ENCODE results near the gene CLEC16A.

Gene CLEC16A

GRCh38 chr16:11039726-11040125, 95.4 kb downstream of the CLEC16A start:
- no peak for DNase-seq (ENCODE audit: low read depth in 2 of 2)

- DNase-seq (ENCODE audit: low read depth in 2 of 2) = no peak
These were observed 97.8 kb downstream of the CLEC16A start for GRCh38 chr16:11042191-11042590.

- DNase-seq (ENCODE audit: low read depth in 2 of 2) = no peak
These were observed 101.1 kb downstream of the CLEC16A start for GRCh38 chr16:11045441-11045840.

GRCh38 chr16:11045846-11046245, 101.5 kb downstream of the CLEC16A start:
- DNase-seq (ENCODE audit: low read depth in 2 of 2) = no peak

- no peak for DNase-seq (ENCODE audit: low read depth in 2 of 2)
These were observed 102.1 kb downstream of the CLEC16A start for GRCh38 chr16:11046382-11046931.

GRCh38 chr16:11047057-11047456, 102.7 kb downstream of the CLEC16A start:
- no peak for DNase-seq (ENCODE audit: low read depth in 2 of 2)

- DNase-seq (ENCODE audit: low read depth in 2 of 2) = no peak
These were observed 103.8 kb downstream of the CLEC16A start for GRCh38 chr16:11047939-11048800.

- no peak for DNase-seq (ENCODE audit: low read depth in 2 of 2)
These were observed 105.2 kb downstream of the CLEC16A start for GRCh38 chr16:11049396-11050059.

GRCh38 chr16:11050536-11050935, 106.2 kb downstream of the CLEC16A start:
- DNase-seq (ENCODE audit: low read depth in 2 of 2) = no peak

GRCh38 chr16:11050944-11051343, 106.6 kb downstream of the CLEC16A start:
- DNase-seq (ENCODE audit: low read depth in 2 of 2) = no peak

GRCh38 chr16:11051430-11051829, 107.1 kb downstream of the CLEC16A start:
- DNase-seq (ENCODE audit: low read depth in 2 of 2) = no peak

GRCh38 chr16:11051879-11052808, 107.8 kb downstream of the CLEC16A start:
- DNase-seq (ENCODE audit: low read depth in 2 of 2) = peak; percentile 68 to 76

GRCh38 chr16:11053916-11054460, 109.6 kb downstream of the CLEC16A start:
- no peak for DNase-seq (ENCODE audit: low read depth in 2 of 2)

GRCh38 chr16:11056090-11056992, 112.0 kb downstream of the CLEC16A start:
- no peak for DNase-seq (ENCODE audit: low read depth in 2 of 2)

- no peak for DNase-seq (ENCODE audit: low read depth in 2 of 2)
These were observed 112.8 kb downstream of the CLEC16A start for GRCh38 chr16:11056993-11057649.

GRCh38 chr16:11057711-11058345, 113.5 kb downstream of the CLEC16A start:
- DNase-seq (ENCODE audit: low read depth in 2 of 2) = no peak

GRCh38 chr16:11058832-11059231, 114.5 kb downstream of the CLEC16A start:
- DNase-seq (ENCODE audit: low read depth in 2 of 2) = no peak

GRCh38 chr16:11059588-11059987, 115.2 kb downstream of the CLEC16A start:
- DNase-seq (ENCODE audit: low read depth in 2 of 2) = no peak

GRCh38 chr16:11060364-11060763, 116.0 kb downstream of the CLEC16A start:
- DNase-seq (ENCODE audit: low read depth in 2 of 2) = no peak

Data from stimulated activated CD4-positive, alpha-beta T cell treated with anti-CD3 and anti-CD28 coated beads, Interleukin-4, amount 100 ng/mL, for 48 hours (primary cell).